Measurements from ENCODE around the gene HS2ST1.

DNA sequence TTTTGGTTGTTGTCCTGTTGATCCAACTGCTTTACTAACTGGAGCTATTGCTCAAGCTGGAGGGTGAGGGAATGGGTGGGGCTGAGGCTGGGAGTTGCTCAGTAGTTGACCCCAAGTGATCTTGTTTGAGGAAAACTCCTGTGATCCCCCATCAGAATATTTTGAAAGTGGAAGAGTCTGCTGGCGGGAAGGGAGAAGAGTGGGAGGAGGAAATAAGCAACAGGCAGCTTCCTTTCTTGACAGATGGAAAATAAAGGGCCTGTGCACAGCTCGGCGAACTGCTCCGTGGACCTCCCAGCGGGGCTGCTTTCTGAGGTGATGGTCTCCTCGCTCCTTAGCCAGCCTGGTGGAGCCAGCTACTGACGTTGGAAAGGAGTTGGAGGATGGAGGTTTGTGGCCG is 215.2 kb downstream of the HS2ST1 start:
- TF ChIP-seq, protein P1, sequence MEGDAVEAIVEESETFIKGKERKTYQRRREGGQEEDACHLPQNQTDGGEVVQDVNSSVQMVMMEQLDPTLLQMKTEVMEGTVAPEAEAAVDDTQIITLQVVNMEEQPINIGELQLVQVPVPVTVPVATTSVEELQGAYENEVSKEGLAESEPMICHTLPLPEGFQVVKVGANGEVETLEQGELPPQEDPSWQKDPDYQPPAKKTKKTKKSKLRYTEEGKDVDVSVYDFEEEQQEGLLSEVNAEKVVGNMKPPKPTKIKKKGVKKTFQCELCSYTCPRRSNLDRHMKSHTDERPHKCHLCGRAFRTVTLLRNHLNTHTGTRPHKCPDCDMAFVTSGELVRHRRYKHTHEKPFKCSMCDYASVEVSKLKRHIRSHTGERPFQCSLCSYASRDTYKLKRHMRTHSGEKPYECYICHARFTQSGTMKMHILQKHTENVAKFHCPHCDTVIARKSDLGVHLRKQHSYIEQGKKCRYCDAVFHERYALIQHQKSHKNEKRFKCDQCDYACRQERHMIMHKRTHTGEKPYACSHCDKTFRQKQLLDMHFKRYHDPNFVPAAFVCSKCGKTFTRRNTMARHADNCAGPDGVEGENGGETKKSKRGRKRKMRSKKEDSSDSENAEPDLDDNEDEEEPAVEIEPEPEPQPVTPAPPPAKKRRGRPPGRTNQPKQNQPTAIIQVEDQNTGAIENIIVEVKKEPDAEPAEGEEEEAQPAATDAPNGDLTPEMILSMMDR (IDR thresholded peaks at IDR 0.05), result no peak
- TF ChIP-seq POLR2A (IDR thresholded peaks at IDR 0.05), result no peak
- no peak for TF ChIP-seq POLR2AphosphoS5 (IDR thresholded peaks at IDR 0.05)
- TF ChIP-seq EP300 (IDR thresholded peaks at IDR 0.05), result no peak

All from upper lobe of left lung (tissue), 4 donors.